Measurements from ENCODE around the gene TBC1D30. TPM values are rescaled to one million over a fixed set of nuclear protein-coding genes. Genes with fewer than 3 reads are reported as not detected.
"Not testable (repeated sequence)": the region's sequence is repeated elsewhere in the genome, so short reads cannot be mapped to it uniquely, and the experiment has no call there.

TBC1D30 gene
- total and polyA plus RNA-seq, 2 donors from 2014 or later: 4.2 to 8.7 TPM

DNA sequence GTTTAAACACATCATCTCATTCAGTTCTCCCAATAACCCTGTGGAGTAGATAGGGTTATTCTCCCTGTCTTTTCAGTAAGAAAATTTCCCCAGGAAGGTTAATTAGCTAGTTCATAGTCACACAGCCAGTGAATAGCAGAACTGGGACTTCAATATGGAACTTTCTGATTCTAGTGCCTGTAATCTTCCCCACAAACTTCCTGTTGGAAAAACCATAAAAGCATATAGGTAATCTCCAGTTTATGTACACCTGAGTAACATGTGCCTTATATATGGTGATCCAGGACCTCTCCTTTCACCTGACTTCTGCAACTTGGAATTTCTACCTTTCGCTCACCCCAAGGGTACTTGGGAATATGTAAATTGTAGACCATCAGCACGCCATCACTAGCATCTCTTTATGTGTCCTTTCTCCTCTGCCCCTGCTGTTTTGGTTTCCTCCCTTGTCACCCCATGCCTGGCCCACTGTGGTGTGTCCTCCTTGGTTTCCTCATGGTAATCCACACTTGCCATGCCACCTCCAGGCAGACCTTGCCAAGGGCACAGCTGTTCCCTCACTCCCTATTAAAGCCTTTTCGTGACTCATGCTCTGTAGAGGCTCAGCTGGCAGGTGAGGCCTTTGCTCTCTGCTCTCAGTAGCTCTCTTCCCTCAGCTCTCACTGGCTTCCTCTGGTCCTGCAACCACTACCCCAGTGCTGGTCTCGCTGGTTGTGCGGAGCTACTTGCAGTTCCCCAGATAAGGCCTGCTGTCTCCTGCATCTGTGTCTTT is 16.7 kb downstream of the TBC1D30 start:
- Histone ChIP-seq H3K27ac (ENCODE audit: low read depth in 2 of 2, low read length in 2 of 2) (no peak overlapping the region), H3K4me3 (ENCODE audit: low read length in 3 of 3) (no peak overlapping the region), H3K9ac (ENCODE audit: low read length in 3 of 3) (no peak overlapping the region), H3K9me3 (ENCODE audit: control insufficient read depth in 2 of 3, insufficient read depth in 1 of 3, low read length in 3 of 3) (no peaks in the 10 kb centered on the region), H3K27me3 (ENCODE audit: control insufficient read depth, insufficient read depth, low read length) (no peaks in the 10 kb centered on the region), H3K36me3 (ENCODE audit: control insufficient read depth in 2 of 3, insufficient read depth in 3 of 3, low read length in 3 of 3) (no peaks in the 10 kb centered on the region), H3K4me1 (ENCODE audit: control insufficient read depth in 2 of 3, insufficient read depth in 2 of 3, low read depth in 1 of 3, low read length in 3 of 3) (no peaks in the 10 kb centered on the region)
- no peak for DNase-seq
- intact Hi-C loops (cut with DNase I): no loop called here
- TF ChIP-seq CTCF (IDR thresholded peaks at IDR 0.05; ENCODE audit: borderline replicate concordance, extremely low read depth, insufficient read depth): no peak
- no peak for FAIRE-seq

GRCh38 chr12:64848409-64848808 is 24.0 kb downstream of the TBC1D30 start:
- H3K4me1 ChIP-seq (ENCODE audit: control insufficient read depth in 2 of 3, insufficient read depth in 2 of 3, low read depth in 1 of 3, low read length in 3 of 3); H3K36me3 ChIP-seq (ENCODE audit: control insufficient read depth in 2 of 3, insufficient read depth in 3 of 3, low read length in 3 of 3); DNase-seq; H3K27me3 ChIP-seq (ENCODE audit: control insufficient read depth, insufficient read depth, low read length); H3K27ac ChIP-seq (ENCODE audit: low read depth in 2 of 2, low read length in 2 of 2); intact Hi-C loops (cut with DNase I); H3K4me3 ChIP-seq (ENCODE audit: low read length in 3 of 3); H3K9ac ChIP-seq (ENCODE audit: low read length in 3 of 3); H3K9me3 ChIP-seq (ENCODE audit: control insufficient read depth in 2 of 3, insufficient read depth in 1 of 3, low read length in 3 of 3); FAIRE-seq: not testable (repeated sequence)

- no peak for DNase-seq
- no peak for FAIRE-seq
- Histone ChIP-seq H3K9ac (ENCODE audit: low read length in 3 of 3) (no peak overlapping the region), H3K36me3 (ENCODE audit: control insufficient read depth in 2 of 3, insufficient read depth in 3 of 3, low read length in 3 of 3) (no peaks in the 10 kb centered on the region), H3K27ac (ENCODE audit: low read depth in 2 of 2, low read length in 2 of 2) (no peak overlapping the region), H3K4me1 (ENCODE audit: control insufficient read depth in 2 of 3, insufficient read depth in 2 of 3, low read depth in 1 of 3, low read length in 3 of 3) (no peaks in the 10 kb centered on the region), H3K27me3 (ENCODE audit: control insufficient read depth, insufficient read depth, low read length) (no peaks in the 10 kb centered on the region), H3K9me3 (ENCODE audit: control insufficient read depth in 2 of 3, insufficient read depth in 1 of 3, low read length in 3 of 3) (no peaks in the 10 kb centered on the region), H3K4me3 (ENCODE audit: low read length in 3 of 3) (no peak overlapping the region)
- no peak for TF ChIP-seq CTCF (IDR thresholded peaks at IDR 0.05; ENCODE audit: borderline replicate concordance, extremely low read depth, insufficient read depth)
- intact Hi-C loops (cut with DNase I): no loop called here
Observed at GRCh38 chr12:64858882-64859605, 34.6 kb downstream of the TBC1D30 start.

GRCh38 chr12:64860446-64860998 is 36.1 kb downstream of the TBC1D30 start:
- FAIRE-seq: no peak
- no peak for DNase-seq
- Histone ChIP-seq H3K9ac (ENCODE audit: low read length in 3 of 3) (no peak overlapping the region), H3K27ac (ENCODE audit: low read depth in 2 of 2, low read length in 2 of 2) (no peak overlapping the region), H3K9me3 (ENCODE audit: control insufficient read depth in 2 of 3, insufficient read depth in 1 of 3, low read length in 3 of 3) (no peaks in the 10 kb centered on the region), H3K27me3 (ENCODE audit: control insufficient read depth, insufficient read depth, low read length) (no peaks in the 10 kb centered on the region), H3K36me3 (ENCODE audit: control insufficient read depth in 2 of 3, insufficient read depth in 3 of 3, low read length in 3 of 3) (no peaks in the 10 kb centered on the region), H3K4me3 (ENCODE audit: low read length in 3 of 3) (no peak overlapping the region), H3K4me1 (ENCODE audit: control insufficient read depth in 2 of 3, insufficient read depth in 2 of 3, low read depth in 1 of 3, low read length in 3 of 3) (no peaks in the 10 kb centered on the region)
- TF ChIP-seq CTCF (IDR thresholded peaks at IDR 0.05; ENCODE audit: borderline replicate concordance, extremely low read depth, insufficient read depth): no peak
- intact Hi-C loops (cut with DNase I): no loop called here
